Body of pancreas (tissue), 4 donors: ENCODE measurements around the gene DRC1. TPM values are rescaled to one million over a fixed set of nuclear protein-coding genes. Genes with fewer than 3 reads are reported as not detected.

Experiments
- ATAC-seq: fragments of 150-250 bp; one replicate; pipeline ENCODE4 v1.9.1; 2016
- DNase-seq, 4 donors: peaks; one replicate each; pipeline ENCODE4 v3.0.0-alpha.2; 2019
- H3K27ac ChIP-seq, 4 donors: fragments of 200-600 bp; sonication (generic); 1 replicate in 3 of 4; 2 replicates in 1 of 4; pipeline versions ENCODE4 v1.5.1 to v1.6.1; 2016 to 2019; ENCODE audit warnings: mild to moderate bottlenecking in 1 of 4, mixed read lengths in 1 of 4, moderate library complexity in 1 of 4
- H3K27me3 ChIP-seq, 2 donors: fragments of 200-600 bp; sonication (generic); one replicate each; pipeline ENCODE4 v1.6.0; 2016; ENCODE audit warnings: mild to moderate bottlenecking in 1 of 2
- H3K36me3 ChIP-seq, 2 donors: fragments of 200-600 bp; sonication (generic); replicated peaks in 1 of 2; 2 replicates each; pipeline ENCODE4 v1.5.1; 2016; ENCODE audit warnings: low read depth in 2 of 2; ENCODE audit not compliant: insufficient read depth in 1 of 2
- H3K4me1 ChIP-seq: fragments of 200-600 bp; sonication (generic); one replicate; pipeline ENCODE4 v1.6.0; 2016
- H3K4me3 ChIP-seq, 2 donors: fragments of 200-600 bp; sonication (generic); 1 replicate in 1 of 2; 2 replicates in 1 of 2; pipeline ENCODE4 v1.5.1; 2016 to 2019
- H3K9me3 ChIP-seq, 3 donors: fragments of 200-600 bp; sonication (generic); 1 replicate in 2 of 3; 2 replicates in 1 of 3; pipeline ENCODE4 v1.5.1; 2016
- CTCF ChIP-seq, 7 experiments: fragments of 450-650 bp in 4 of 7; fragments of 200-600 bp in 3 of 7; sonication (generic) in 3 of 7; IDR thresholded peaks; one replicate each; pipeline ENCODE4 v1.5.1; 2016 to 2019; ENCODE audit warnings: antibody characterized with exemption in 7 of 7
- POLR2A ChIP-seq, 3 donors: fragments of 450-650 bp; IDR thresholded peaks; one replicate each; pipeline ENCODE4 v1.6.1; 2016; ENCODE audit warnings: antibody characterized with exemption in 3 of 3, mild to moderate bottlenecking in 2 of 3
- WGBS, 2 donors: methylation state at CpG; one replicate each; pipeline ENCODE4 v1.1.5; 2017; 5-methylcytosine and 5-hydroxymethylcytosine counted together
- intact Hi-C: fragments of 100-400 bp; cut with DNase I; formaldehyde crosslinking; loops from one replicate; pipeline ENCODE4 v1.15.1; 2023
- total RNA-seq, 2 donors: library from RNA; depleted of rRNA; stranded (reverse); fragments of >200 nt; gene quantifications; one replicate each; pipeline ENCODE4 v1.1.0, GENCODE V29; 2016

Gene DRC1
- total RNA-seq, 2 donors from 2014 or later = not detected

GRCh38 chr2:26479789-26480565 lies 78.3 kb downstream of the DRC1 start:
- DNase-seq (no peak), ATAC-seq (no peak)
- intact Hi-C loops = no loop called here
- Histone ChIP-seq H3K27ac (no peak overlapping the region), H3K4me1 (peaks cover 19% of the 10 kb centered on the region), H3K4me3 (no peak overlapping the region), H3K9me3 (no peaks in the 10 kb centered on the region), H3K27me3 (no peaks in the 10 kb centered on the region), H3K36me3 (no peaks in the 10 kb centered on the region)
- WGBS, 2 donors = 86 to 92% methylated on average over 9 to 20 of the region's 21 CpGs
- TF ChIP-seq CTCF (IDR thresholded peaks at IDR 0.05) = no peak
- TF ChIP-seq POLR2A (IDR thresholded peaks at IDR 0.05) = no peak

DNA sequence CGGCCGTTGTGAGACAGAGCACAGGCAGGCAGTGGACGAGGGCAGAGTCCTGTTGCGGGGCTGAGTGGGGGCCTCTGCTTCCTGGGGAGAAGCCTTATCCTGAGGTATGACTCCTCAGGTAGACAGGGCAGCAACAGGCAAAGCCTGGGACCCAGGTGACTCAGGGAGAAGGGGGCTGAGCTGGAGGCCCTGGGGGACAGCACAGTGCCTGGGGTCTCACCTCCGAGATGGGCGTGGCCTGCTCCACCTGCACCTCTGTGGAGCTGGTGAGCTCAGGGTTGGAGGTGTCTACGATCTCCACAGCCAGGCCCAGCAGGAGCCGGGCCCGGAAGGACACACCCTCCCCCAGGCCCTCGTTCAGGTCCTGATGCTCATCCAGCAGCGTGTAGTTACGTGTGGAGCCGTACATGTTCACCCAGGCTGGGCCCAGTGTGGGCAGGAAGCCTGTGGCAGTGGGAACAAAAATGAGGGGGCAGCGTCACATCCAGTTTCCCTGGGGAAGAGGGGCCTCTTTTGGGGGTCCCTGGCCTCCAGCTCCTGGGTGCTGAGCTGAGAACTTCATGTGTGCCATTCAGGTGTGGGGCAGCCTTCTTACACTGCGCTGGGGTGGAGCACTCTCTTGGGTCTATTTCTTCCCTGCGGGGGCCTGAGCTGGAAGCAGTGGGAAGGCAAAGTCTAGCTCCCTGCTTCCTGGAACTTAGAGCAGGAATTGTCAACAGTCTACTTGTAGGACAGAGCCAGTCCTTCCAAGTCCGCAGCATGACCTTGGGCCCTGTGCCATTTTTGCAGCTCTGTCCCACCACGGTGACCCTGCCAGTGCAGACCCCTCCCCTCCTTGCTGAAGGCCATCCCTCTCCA lies 79.1 kb downstream of the DRC1 start:
- no peaks in the 10 kb centered on the region for H3K27me3 ChIP-seq
- no peaks in the 10 kb centered on the region for H3K36me3 ChIP-seq
- H3K27ac ChIP-seq = no peak overlapping the region
- no peak overlapping the region for H3K4me3 ChIP-seq
- no peak for DNase-seq
- TF ChIP-seq POLR2A (IDR thresholded peaks at IDR 0.05) = no peak
- TF ChIP-seq CTCF (IDR thresholded peaks at IDR 0.05) = no peak
- ATAC-seq = no peak
- WGBS, 2 donors = 67 to 77% methylated on average over 10 to 18 of the region's 18 CpGs
- intact Hi-C loops = no loop called here
- H3K9me3 ChIP-seq = no peaks in the 10 kb centered on the region
- H3K4me1 ChIP-seq = peaks cover 19% of the 10 kb centered on the region

DNA sequence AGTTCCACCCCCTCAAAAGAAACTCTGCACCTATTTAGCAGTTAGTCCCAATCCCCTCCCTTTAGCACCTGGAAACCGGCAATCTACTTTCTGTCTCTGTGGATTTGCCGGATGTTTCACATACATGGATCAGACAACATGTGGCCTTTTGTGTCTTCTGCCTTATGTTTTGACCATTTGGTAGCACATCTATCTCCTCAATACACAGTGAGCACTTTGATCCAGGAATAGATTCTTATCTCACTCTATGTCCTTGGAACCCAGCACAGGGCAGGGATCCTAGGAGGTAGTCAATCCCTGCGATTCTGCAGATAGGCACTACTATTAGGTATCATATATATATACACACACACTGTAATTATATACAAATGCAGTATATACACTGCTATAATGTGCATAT lies 80.0 kb downstream of the DRC1 start:
- no peak for TF ChIP-seq POLR2A (IDR thresholded peaks at IDR 0.05)
- no peak for TF ChIP-seq CTCF (IDR thresholded peaks at IDR 0.05)
- Histone ChIP-seq H3K27me3 (no peaks in the 10 kb centered on the region), H3K27ac (no peak overlapping the region), H3K9me3 (no peaks in the 10 kb centered on the region), H3K4me3 (no peak overlapping the region), H3K4me1 (peaks cover 19% of the 10 kb centered on the region), H3K36me3 (no peaks in the 10 kb centered on the region)
- DNase-seq = no peak
- intact Hi-C loops = no loop called here
- ATAC-seq = no peak
- 83 to 87% methylated on average over 3 of the region's 3 CpGs for WGBS, 2 donors

- intact Hi-C loops = no loop called here
- H3K27ac ChIP-seq = no peak overlapping the region
- H3K9me3 ChIP-seq = no peaks in the 10 kb centered on the region
- WGBS, 2 donors = 80 to 82% methylated on average over 27 to 30 of the region's 30 CpGs
- H3K36me3 ChIP-seq = no peaks in the 10 kb centered on the region
- TF ChIP-seq CTCF (IDR thresholded peaks at IDR 0.05) (no peak), POLR2A (IDR thresholded peaks at IDR 0.05) (no peak)
- no peaks in the 10 kb centered on the region for H3K27me3 ChIP-seq
- ATAC-seq (no peak), DNase-seq (no peak)
- H3K4me1 ChIP-seq = peaks cover 19% of the 10 kb centered on the region
- no peak overlapping the region for H3K4me3 ChIP-seq
These were observed 80.7 kb downstream of the DRC1 start for GRCh38 chr2:26482211-26483026.
